GM10266 (cell line): ENCODE data around the gene PARD6G.

Source experiments
- DNase-seq: peaks from one replicate; pipeline ENCODE4 v3.0.0; 2012; ENCODE audit errors: extremely low spot score
- TF ChIP-seq, protein P1 (sequence below): IDR thresholded peaks from 2 replicates; pipeline ENCODE4 v1.5.1; 2012; ENCODE audit warnings: mild to moderate bottlenecking, low read depth; ENCODE audit not compliant: control insufficient read depth, insufficient read depth; ENCODE audit errors: missing control alignments

PARD6G gene

DNA sequence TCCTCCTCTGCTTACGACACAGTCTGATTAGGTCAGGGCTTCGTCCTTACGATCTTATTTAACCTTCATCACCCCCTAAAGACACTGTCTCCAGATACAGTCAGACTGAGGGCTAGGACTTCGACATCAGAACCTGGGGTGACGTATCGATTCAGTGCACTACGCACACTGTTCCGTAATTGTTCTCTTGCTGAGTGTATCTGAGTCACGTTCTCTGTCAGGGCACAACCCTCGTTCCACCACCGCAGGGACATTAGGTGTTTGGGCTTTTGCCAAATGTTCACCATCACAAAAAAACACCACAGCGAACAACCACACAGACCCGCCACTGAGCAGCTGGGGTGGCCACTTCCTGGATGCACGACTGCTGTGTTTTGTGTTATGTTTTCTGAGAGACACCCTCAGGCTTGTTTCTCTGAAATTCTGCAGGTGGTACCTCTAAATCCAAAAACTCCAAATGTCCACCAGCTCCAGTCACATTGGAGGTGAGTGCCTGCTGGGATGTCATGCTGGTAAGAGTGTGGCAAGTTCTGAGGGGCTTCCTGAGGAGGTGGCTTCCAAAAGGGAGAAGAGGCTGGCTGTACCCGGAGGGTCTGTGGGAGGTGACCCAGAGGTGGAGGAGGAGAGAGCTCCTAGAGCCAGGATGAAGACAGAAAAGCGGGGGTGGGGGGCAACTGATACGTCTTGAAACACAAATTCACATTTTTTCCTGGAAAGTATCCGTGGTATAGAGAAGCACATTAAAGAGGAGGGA is 71.7 kb downstream of the PARD6G start:
- no peak for DNase-seq
- TF ChIP-seq, protein P1, sequence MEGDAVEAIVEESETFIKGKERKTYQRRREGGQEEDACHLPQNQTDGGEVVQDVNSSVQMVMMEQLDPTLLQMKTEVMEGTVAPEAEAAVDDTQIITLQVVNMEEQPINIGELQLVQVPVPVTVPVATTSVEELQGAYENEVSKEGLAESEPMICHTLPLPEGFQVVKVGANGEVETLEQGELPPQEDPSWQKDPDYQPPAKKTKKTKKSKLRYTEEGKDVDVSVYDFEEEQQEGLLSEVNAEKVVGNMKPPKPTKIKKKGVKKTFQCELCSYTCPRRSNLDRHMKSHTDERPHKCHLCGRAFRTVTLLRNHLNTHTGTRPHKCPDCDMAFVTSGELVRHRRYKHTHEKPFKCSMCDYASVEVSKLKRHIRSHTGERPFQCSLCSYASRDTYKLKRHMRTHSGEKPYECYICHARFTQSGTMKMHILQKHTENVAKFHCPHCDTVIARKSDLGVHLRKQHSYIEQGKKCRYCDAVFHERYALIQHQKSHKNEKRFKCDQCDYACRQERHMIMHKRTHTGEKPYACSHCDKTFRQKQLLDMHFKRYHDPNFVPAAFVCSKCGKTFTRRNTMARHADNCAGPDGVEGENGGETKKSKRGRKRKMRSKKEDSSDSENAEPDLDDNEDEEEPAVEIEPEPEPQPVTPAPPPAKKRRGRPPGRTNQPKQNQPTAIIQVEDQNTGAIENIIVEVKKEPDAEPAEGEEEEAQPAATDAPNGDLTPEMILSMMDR = no peak

DNA sequence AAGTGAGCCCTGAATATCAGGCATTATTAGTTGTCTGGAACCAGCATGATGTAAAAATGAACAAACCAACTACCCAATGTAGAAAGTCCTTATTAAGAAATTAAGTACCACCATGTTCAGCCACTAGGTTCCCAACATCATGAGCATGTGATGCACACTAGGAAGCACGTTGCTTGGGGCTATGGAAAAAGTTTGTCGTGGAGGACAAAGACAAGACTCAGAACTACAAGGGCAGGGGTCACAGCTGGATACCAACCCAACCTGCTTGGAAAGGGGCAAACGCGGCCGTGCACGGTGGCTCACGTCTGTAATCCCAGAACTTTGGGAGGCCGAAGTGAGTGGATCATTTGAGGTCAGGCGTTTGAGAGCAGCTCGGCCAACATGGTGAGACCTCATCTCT is 74.3 kb downstream of the PARD6G start:
- no peak for DNase-seq
- TF ChIP-seq, protein P1 = no peak

DNA sequence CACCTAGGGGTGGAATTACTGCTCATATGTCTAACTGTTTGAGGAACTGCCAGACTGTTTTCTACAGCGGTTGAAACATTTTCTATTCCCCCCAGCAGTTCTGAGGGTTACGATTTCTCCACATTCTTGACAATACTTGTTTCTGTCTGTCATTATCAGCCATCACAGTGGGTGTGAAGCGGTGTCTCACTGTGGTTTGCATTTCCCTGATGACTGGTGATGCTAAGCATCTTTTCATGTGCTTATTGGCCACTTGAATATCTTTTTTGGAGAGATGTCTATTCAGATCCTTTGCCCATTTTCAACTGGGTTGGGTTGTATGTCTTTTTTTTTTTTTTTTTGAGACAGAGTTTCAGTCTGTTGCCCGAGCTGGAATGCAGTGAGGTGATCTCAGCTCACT is 75.3 kb downstream of the PARD6G start:
- TF ChIP-seq, protein P1 = no peak
- no peak for DNase-seq

DNA sequence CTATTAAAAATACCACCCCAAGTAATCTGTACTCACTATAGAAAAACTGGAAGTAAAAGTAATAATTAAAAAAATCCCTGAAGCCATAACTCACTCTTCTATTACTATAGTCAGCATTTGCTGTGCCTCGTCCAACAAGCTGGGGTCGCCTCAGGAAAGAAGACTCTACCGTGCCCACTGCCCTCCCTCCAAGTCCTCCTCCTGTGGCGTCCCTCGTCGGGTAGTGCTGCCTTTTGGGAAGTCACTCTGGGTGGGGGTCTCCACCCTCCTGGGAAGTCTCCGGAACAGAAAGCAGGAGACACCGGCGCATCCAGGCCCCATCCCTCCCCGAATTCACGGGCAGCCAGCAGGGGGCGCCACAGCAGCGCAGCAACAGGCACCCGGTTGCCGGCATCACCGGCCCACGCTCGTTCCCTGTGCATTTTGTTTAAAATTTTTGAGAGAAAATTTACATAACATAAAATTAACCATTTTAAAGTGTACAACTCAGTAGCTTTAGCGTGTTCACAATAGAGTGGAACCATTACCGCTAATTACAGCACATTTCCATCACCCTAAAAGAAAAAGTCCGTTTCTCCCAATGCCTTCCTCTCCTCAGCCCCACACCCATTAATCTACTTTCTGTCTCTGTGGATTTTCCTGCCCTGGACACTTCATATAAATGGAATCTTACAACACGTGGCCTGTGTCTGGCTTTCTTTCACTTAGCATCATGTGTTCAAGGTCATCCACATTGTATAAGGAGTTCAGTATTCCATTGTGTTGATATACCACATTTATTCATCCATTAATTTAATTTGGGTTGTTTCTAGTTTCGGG is 76.1 kb downstream of the PARD6G start:
- DNase-seq = peak; percentile 78
- TF ChIP-seq, protein P1 = peak; percentile 85

DNA sequence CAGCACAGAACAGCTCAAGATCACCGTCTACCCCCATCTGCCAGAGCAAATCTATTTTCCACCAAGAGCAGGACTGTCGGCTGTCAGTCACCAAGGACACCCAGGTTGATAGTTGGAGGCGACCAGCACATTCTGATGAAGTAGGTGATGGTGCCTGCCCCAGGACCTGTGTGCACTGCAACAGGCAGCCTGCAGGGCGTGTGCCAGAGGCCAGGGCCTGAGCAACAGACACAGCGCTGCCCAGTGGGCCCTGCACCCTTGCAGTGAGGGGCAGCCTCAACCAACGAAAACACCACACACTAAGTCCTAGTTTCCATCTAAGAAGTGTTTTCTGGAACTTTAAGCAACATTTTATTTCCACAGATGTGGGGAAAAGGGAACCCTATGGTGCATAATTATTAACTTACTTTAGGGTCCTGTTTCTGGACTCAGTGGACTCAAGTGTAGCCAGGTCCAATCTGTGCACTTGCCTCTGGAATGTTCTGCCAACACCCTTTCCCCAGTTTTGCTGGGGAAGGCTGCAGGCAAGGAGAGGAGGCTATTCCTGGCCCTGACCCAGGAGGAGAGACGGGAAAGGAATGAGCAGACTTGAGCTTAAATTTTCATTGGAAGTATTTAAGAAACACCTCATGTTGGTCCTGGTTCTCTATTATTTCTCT is 76.8 kb downstream of the PARD6G start:
- no peak for DNase-seq
- TF ChIP-seq, protein P1 = no peak

DNA sequence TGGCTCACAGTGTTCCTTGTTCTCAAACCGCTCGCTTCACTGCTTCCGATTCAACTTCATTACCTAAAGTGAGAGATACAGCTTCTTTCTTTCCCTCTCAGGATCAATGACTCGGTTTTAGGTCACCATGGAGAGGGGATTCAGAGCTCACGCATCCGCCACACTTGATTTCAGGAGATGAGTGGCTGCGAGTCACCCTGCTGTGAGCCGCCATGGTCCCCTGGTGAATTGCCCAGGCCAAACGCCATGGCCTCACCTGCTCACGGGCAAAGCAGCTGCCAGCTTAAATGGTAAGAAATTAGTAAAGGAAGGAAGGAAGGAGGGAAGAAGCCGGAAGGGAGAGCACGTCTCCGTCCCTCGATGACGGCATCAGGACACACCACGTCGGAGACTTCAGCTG is 77.7 kb downstream of the PARD6G start:
- DNase-seq = no peak
- TF ChIP-seq, protein P1 = no peak
